HEK293 (cell line): Measurements from ENCODE around the gene RACK1.

Experiments used
- CTCF ChIA-PET: fragments of 350-600 bp; formaldehyde crosslinking; extraction: SDS; loops from one replicate; lab custom pipeline; 2021; ENCODE audit warnings: antibody characterized with exemption; lab: Yijun Ruan, JAX
- POLR2A ChIA-PET: fragments of 300-600 bp; formaldehyde crosslinking; extraction: SDS; loops from one replicate; lab custom pipeline; 2020; ENCODE audit warnings: antibody characterized with exemption, inconsistent platforms; lab: Yijun Ruan, JAX
- H3K27ac ChIP-seq: fragments of 200-500 bp; sonication (Bioruptor generic); 2 replicates; pipeline ENCODE4 v1.5.1; 2014; ENCODE audit warnings: low read depth, low read length, control low read depth, inconsistent platforms; ENCODE audit errors: extremely low read depth
- H3K36me3 ChIP-seq, 2 experiments: fragments of 200-500 bp in 1 of 2; sonication (Bioruptor generic) in 1 of 2; 1 replicate in 1 of 2; 2 replicates in 1 of 2; pipeline ENCODE4 v1.5.1; 2014 to 2017; ENCODE audit warnings: inconsistent platforms in 2 of 2, low read length in 2 of 2; ENCODE audit not compliant: control insufficient read depth in 2 of 2, insufficient read depth in 1 of 2
- H3K4me1 ChIP-seq: fragments of 200-500 bp; sonication (Bioruptor generic); 2 replicates; pipeline ENCODE4 v1.5.1; 2014; ENCODE audit warnings: mild to moderate bottlenecking, low read length, inconsistent platforms; ENCODE audit not compliant: control insufficient read depth, insufficient read depth
- H3K4me3 ChIP-seq: 2 replicates; pipeline ENCODE4 v1.5.1; 2011; ENCODE audit warnings: low read depth, mild to moderate bottlenecking, control low read depth, low read length, moderate library complexity
- H3K9me3 ChIP-seq: fragments of 200-500 bp; sonication (Bioruptor generic); 2 replicates; pipeline ENCODE4 v1.5.1; 2014; ENCODE audit warnings: low read depth, low read length, inconsistent platforms; ENCODE audit not compliant: control insufficient read depth, insufficient read depth
- BCL11A ChIP-seq: fragments of 450-650 bp; formaldehyde crosslinking; IDR thresholded peaks from 2 replicates; pipeline ENCODE4 v1.5.1; 2016; ENCODE audit warnings: low read depth, missing biosample characterization, missing genetic modification characterization
- EGR2 ChIP-seq: fragments of 450-650 bp; formaldehyde crosslinking; IDR thresholded peaks from 2 replicates; pipeline ENCODE4 v1.5.1; 2016; ENCODE audit warnings: low read depth, missing biosample characterization, missing genetic modification characterization
- GLIS2 ChIP-seq: fragments of 450-650 bp; formaldehyde crosslinking; IDR thresholded peaks from 2 replicates; pipeline ENCODE4 v1.5.1; 2016; ENCODE audit warnings: missing biosample characterization, missing genetic modification characterization
- KLF1 ChIP-seq: fragments of 450-650 bp; formaldehyde crosslinking; IDR thresholded peaks from 2 replicates; pipeline ENCODE4 v1.5.1; 2016; ENCODE audit warnings: missing biosample characterization, missing genetic modification characterization
- KLF17 ChIP-seq: fragments of 450-650 bp; formaldehyde crosslinking; IDR thresholded peaks from 2 replicates; pipeline ENCODE4 v1.5.1; 2016; ENCODE audit warnings: missing biosample characterization, missing genetic modification characterization
- OVOL3 ChIP-seq: fragments of 450-650 bp; formaldehyde crosslinking; IDR thresholded peaks from 2 replicates; pipeline ENCODE4 v1.5.1; 2016; ENCODE audit warnings: missing biosample characterization, missing genetic modification characterization
- PRDM6 ChIP-seq: fragments of 450-650 bp; formaldehyde crosslinking; IDR thresholded peaks from 2 replicates; pipeline ENCODE4 v1.5.1; 2017; ENCODE audit warnings: missing biosample characterization, missing genetic modification characterization
- SP3 ChIP-seq: fragments of 450-650 bp; formaldehyde crosslinking; IDR thresholded peaks from 2 replicates; pipeline ENCODE4 v1.5.1; 2016; ENCODE audit warnings: missing biosample characterization, missing genetic modification characterization
- YY2 ChIP-seq: fragments of 450-650 bp; formaldehyde crosslinking; IDR thresholded peaks from 2 replicates; pipeline ENCODE4 v1.5.1; 2016; ENCODE audit warnings: missing biosample characterization, missing genetic modification characterization
- ZBTB20 ChIP-seq: fragments of 450-650 bp; formaldehyde crosslinking; IDR thresholded peaks from 2 replicates; pipeline ENCODE4 v1.5.1; 2016; ENCODE audit warnings: missing biosample characterization, missing genetic modification characterization
- ZNF211 ChIP-seq: fragments of 450-650 bp; formaldehyde crosslinking; IDR thresholded peaks from 2 replicates; pipeline ENCODE4 v1.5.1; 2016; ENCODE audit warnings: low read depth, missing biosample characterization, missing genetic modification characterization
- ZNF248 ChIP-seq: fragments of 450-650 bp; formaldehyde crosslinking; IDR thresholded peaks from 2 replicates; pipeline ENCODE4 v1.5.1; 2017; ENCODE audit warnings: missing biosample characterization, missing genetic modification characterization
- ZNF335 ChIP-seq: fragments of 450-650 bp; formaldehyde crosslinking; conservative IDR thresholded peaks from 2 replicates; pipeline ENCODE4 v1.5.1; 2016; ENCODE audit warnings: missing biosample characterization, missing genetic modification characterization
- ZNF341 ChIP-seq: fragments of 450-650 bp; formaldehyde crosslinking; IDR thresholded peaks from 2 replicates; pipeline ENCODE4; 2016; ENCODE audit warnings: low read depth, missing biosample characterization, missing genetic modification characterization
- ZNF423 ChIP-seq: fragments of 450-650 bp; formaldehyde crosslinking; IDR thresholded peaks from 2 replicates; pipeline ENCODE4 v1.5.1; 2016; ENCODE audit warnings: missing biosample characterization, missing genetic modification characterization
- ZNF488 ChIP-seq: fragments of 450-650 bp; formaldehyde crosslinking; IDR thresholded peaks from 2 replicates; pipeline ENCODE4 v1.5.1; 2016; ENCODE audit warnings: missing biosample characterization, missing genetic modification characterization
- ZNF513 ChIP-seq: fragments of 450-650 bp; IDR thresholded peaks from 2 replicates; pipeline ENCODE4 v1.5.1; 2018; ENCODE audit warnings: missing biosample characterization, missing genetic modification characterization
- ZNF529 ChIP-seq: fragments of 450-650 bp; formaldehyde crosslinking; IDR thresholded peaks from 2 replicates; pipeline ENCODE4 v1.5.1; 2017; ENCODE audit warnings: missing genetic modification characterization, missing biosample characterization; ENCODE audit not compliant: insufficient replicate concordance
- ZNF548 ChIP-seq: fragments of 450-650 bp; formaldehyde crosslinking; IDR thresholded peaks from 2 replicates; pipeline ENCODE4 v1.5.1; 2016; ENCODE audit warnings: missing biosample characterization, missing genetic modification characterization
- ZNF596 ChIP-seq: fragments of 450-650 bp; IDR thresholded peaks from 2 replicates; pipeline ENCODE4 v1.5.0; 2018; ENCODE audit warnings: missing biosample characterization, mild to moderate bottlenecking, missing genetic modification characterization, moderate library complexity
- ZNF600 ChIP-seq: fragments of 450-650 bp; formaldehyde crosslinking; IDR thresholded peaks from 2 replicates; pipeline ENCODE4 v1.5.1; 2016; ENCODE audit warnings: missing biosample characterization, missing genetic modification characterization
- ZNF610 ChIP-seq: fragments of 450-650 bp; formaldehyde crosslinking; IDR thresholded peaks from 2 replicates; pipeline ENCODE4 v1.5.1; 2016; ENCODE audit warnings: missing biosample characterization, missing genetic modification characterization, borderline replicate concordance
- ZNF645 ChIP-seq: fragments of 450-650 bp; formaldehyde crosslinking; IDR thresholded peaks from 2 replicates; pipeline ENCODE4; 2016; ENCODE audit warnings: missing biosample characterization, missing genetic modification characterization
- ZNF677 ChIP-seq: fragments of 450-650 bp; IDR thresholded peaks from 2 replicates; pipeline ENCODE4 v1.5.0; 2018; ENCODE audit warnings: missing biosample characterization, mild to moderate bottlenecking, missing genetic modification characterization, moderate library complexity
- ZNF747 ChIP-seq: fragments of 450-650 bp; formaldehyde crosslinking; IDR thresholded peaks from 2 replicates; pipeline ENCODE4 v1.5.1; 2016; ENCODE audit warnings: missing biosample characterization, missing genetic modification characterization
- ZNF830 ChIP-seq: fragments of 450-650 bp; IDR thresholded peaks from 2 replicates; pipeline ENCODE4 v1.5.0; 2018; ENCODE audit warnings: missing biosample characterization, missing genetic modification characterization, low read depth, mild to moderate bottlenecking, moderate library complexity
- ZNF843 ChIP-seq: fragments of 450-650 bp; formaldehyde crosslinking; IDR thresholded peaks from 2 replicates; pipeline ENCODE4 v1.5.1; 2016; ENCODE audit warnings: missing biosample characterization, missing genetic modification characterization
- ZSCAN16 ChIP-seq: fragments of 450-650 bp; formaldehyde crosslinking; IDR thresholded peaks from 2 replicates; pipeline ENCODE4 v1.5.1; 2016; ENCODE audit warnings: missing biosample characterization, missing genetic modification characterization
- ZSCAN30 ChIP-seq: fragments of 450-650 bp; IDR thresholded peaks from 2 replicates; pipeline ENCODE4 v1.5.1; 2018; ENCODE audit warnings: missing biosample characterization, mild to moderate bottlenecking, missing genetic modification characterization, moderate library complexity

The RACK1 gene

GRCh38 chr5:181190711-181191525, 52.8 kb downstream of the RACK1 start (continued):
- TF ChIP-seq ZNF211 (tag by site-specific recombination) (no peak), ZNF610 (tag by site-specific recombination) (no peak; the same call in 1 of the 2 replicates), ZNF529 (tag by site-specific recombination) (no peak), ZNF596 (tag by site-specific recombination) (no peak), BCL11A (tag by site-specific recombination) (no peak), OVOL3 (tag by site-specific recombination) (no peak), ZSCAN16 (tag by site-specific recombination) (peak; percentile 60; the same call in 1 of the 2 replicates), ZNF513 (no peak), ZNF341 (tag by site-specific recombination) (peak; percentile 42; the same call in 1 of the 2 replicates), ZNF645 (tag by site-specific recombination) (no peak), KLF17 (tag by site-specific recombination) (no peak; the same call in 1 of the 2 replicates), ZNF248 (tag by site-specific recombination) (no peak), ZNF488 (tag by site-specific recombination) (no peak), YY2 (tag by site-specific recombination) (peak; percentile 65; the same call in 1 of the 2 replicates), SP3 (tag by site-specific recombination) (no peak), EGR2 (tag by site-specific recombination) (no peak; the same call in 1 of the 2 replicates)
- TF ChIP-seq, all 188 proteins: peak for 30

- POLR2A ChIA-PET, result interaction anchor here (0.9 to 6.8 kb wide), 7 partner anchors 16 to 71 kb away, joined by 4 to 86 read pairs (median 5); partner anchors contain the start of genes RACK1, TRIM41, TRIM52 and TRIM7
- Histone ChIP-seq H3K9me3 (no peaks in the 10 kb centered on the region), H3K36me3 (no peaks in the 10 kb centered on the region), H3K4me1 (no peaks in the 10 kb centered on the region), H3K27ac (no peak overlapping the region; the same call in 1 of the 2 replicates), H3K4me3 (peak overlapping the region; percentile 53)
- CTCF ChIA-PET, result interaction anchor here (0.6 to 4.1 kb wide), 7 partner anchors 14 to 61 kb away, joined by 3 to 27 read pairs (median 4); partner anchors contain the start of gene TRIM7
- TF ChIP-seq ZNF600 (tag by site-specific recombination), result peak; percentile 72
- no peak for TF ChIP-seq ZNF830
- peak; percentile 80 for TF ChIP-seq GLIS2 (tag by site-specific recombination)
- peak; percentile 86 for TF ChIP-seq ZNF423 (tag by site-specific recombination)
- 0 out of 2 replicates have a peak, but pooled peaks have one; percentile 9 for TF ChIP-seq ZSCAN30
- no peak for TF ChIP-seq PRDM6
- no peak for TF ChIP-seq KLF1 (tag by site-specific recombination)
- TF ChIP-seq EGR2 (tag by site-specific recombination), result peak; percentile 67
- no peak for TF ChIP-seq ZNF843 (tag by site-specific recombination)
- TF ChIP-seq ZNF747 (tag by site-specific recombination), result no peak
- TF ChIP-seq ZNF335 (tag by site-specific recombination), result peak; percentile 68
- TF ChIP-seq ZNF548 (tag by site-specific recombination), result no peak
- TF ChIP-seq ZNF677 (tag by site-specific recombination), result 0 out of 2 replicates have a peak, but pooled peaks have one; percentile 15
- peak; percentile 30; the same call in 1 of the 2 replicates for TF ChIP-seq ZBTB20
Observed at GRCh38 chr5:181189962-181190710, 53.6 kb downstream of the RACK1 start.
